HEK293 (cell line): Measurements from ENCODE around the gene CDX1.

Source experiments
- CTCF ChIA-PET: fragments of 350-600 bp; formaldehyde crosslinking; extraction: SDS; loops from one replicate; lab custom pipeline; 2021; ENCODE audit warnings: antibody characterized with exemption; lab: Yijun Ruan, JAX
- POLR2A ChIA-PET: fragments of 300-600 bp; formaldehyde crosslinking; extraction: SDS; loops from one replicate; lab custom pipeline; 2020; ENCODE audit warnings: antibody characterized with exemption, inconsistent platforms; lab: Yijun Ruan, JAX
- H3K27ac ChIP-seq: fragments of 200-500 bp; sonication (Bioruptor generic); 2 replicates; pipeline ENCODE4 v1.5.1; 2014; ENCODE audit warnings: low read depth, low read length, control low read depth, inconsistent platforms; ENCODE audit errors: extremely low read depth
- H3K36me3 ChIP-seq, 2 experiments: fragments of 200-500 bp in 1 of 2; sonication (Bioruptor generic) in 1 of 2; 1 replicate in 1 of 2; 2 replicates in 1 of 2; pipeline ENCODE4 v1.5.1; 2014 to 2017; ENCODE audit warnings: inconsistent platforms in 2 of 2, low read length in 2 of 2; ENCODE audit not compliant: control insufficient read depth in 2 of 2, insufficient read depth in 1 of 2
- H3K4me1 ChIP-seq: fragments of 200-500 bp; sonication (Bioruptor generic); 2 replicates; pipeline ENCODE4 v1.5.1; 2014; ENCODE audit warnings: mild to moderate bottlenecking, low read length, inconsistent platforms; ENCODE audit not compliant: control insufficient read depth, insufficient read depth
- H3K4me3 ChIP-seq: 2 replicates; pipeline ENCODE4 v1.5.1; 2011; ENCODE audit warnings: low read depth, mild to moderate bottlenecking, control low read depth, low read length, moderate library complexity
- H3K9me3 ChIP-seq: fragments of 200-500 bp; sonication (Bioruptor generic); 2 replicates; pipeline ENCODE4 v1.5.1; 2014; ENCODE audit warnings: low read depth, low read length, inconsistent platforms; ENCODE audit not compliant: control insufficient read depth, insufficient read depth
- EGR2 ChIP-seq: fragments of 450-650 bp; formaldehyde crosslinking; IDR thresholded peaks from 2 replicates; pipeline ENCODE4 v1.5.1; 2016; ENCODE audit warnings: low read depth, missing biosample characterization, missing genetic modification characterization
- GFI1B ChIP-seq: fragments of 450-650 bp; formaldehyde crosslinking; IDR thresholded peaks from 2 replicates; pipeline ENCODE4 v1.5.1; 2016; ENCODE audit warnings: missing biosample characterization, missing genetic modification characterization
- REPIN1 ChIP-seq: fragments of 450-650 bp; formaldehyde crosslinking; IDR thresholded peaks from 2 replicates; pipeline ENCODE4 v1.5.1; 2017; ENCODE audit warnings: missing biosample characterization, missing genetic modification characterization, low read depth
- SCRT2 ChIP-seq: fragments of 450-650 bp; formaldehyde crosslinking; IDR thresholded peaks from 2 replicates; pipeline ENCODE4 v1.5.1; 2016; ENCODE audit warnings: missing biosample characterization, missing genetic modification characterization
- ZBTB20 ChIP-seq: fragments of 450-650 bp; formaldehyde crosslinking; IDR thresholded peaks from 2 replicates; pipeline ENCODE4 v1.5.1; 2016; ENCODE audit warnings: missing biosample characterization, missing genetic modification characterization
- ZNF214 ChIP-seq: fragments of 450-650 bp; formaldehyde crosslinking; IDR thresholded peaks from 2 replicates; pipeline ENCODE4 v1.5.1; 2017; ENCODE audit warnings: missing biosample characterization, mild to moderate bottlenecking, missing genetic modification characterization, borderline replicate concordance
- ZNF23 ChIP-seq: fragments of 450-650 bp; formaldehyde crosslinking; IDR thresholded peaks from 2 replicates; pipeline ENCODE4 v1.5.1; 2016; ENCODE audit warnings: missing biosample characterization, missing genetic modification characterization, borderline replicate concordance
- ZNF394 ChIP-seq: fragments of 450-650 bp; formaldehyde crosslinking; IDR thresholded peaks from 2 replicates; pipeline ENCODE4 v1.5.1; 2016; ENCODE audit warnings: missing biosample characterization, missing genetic modification characterization, mild to moderate bottlenecking, moderate library complexity, borderline replicate concordance
- ZNF404 ChIP-seq: fragments of 450-650 bp; formaldehyde crosslinking; IDR thresholded peaks from 2 replicates; pipeline ENCODE4 v1.5.1; 2017; ENCODE audit warnings: missing biosample characterization, missing genetic modification characterization
- ZNF521 ChIP-seq: fragments of 450-650 bp; formaldehyde crosslinking; IDR thresholded peaks from 2 replicates; pipeline ENCODE4 v1.5.1; 2017; ENCODE audit warnings: missing biosample characterization, mild to moderate bottlenecking, missing genetic modification characterization
- ZNF549 ChIP-seq: fragments of 450-650 bp; IDR thresholded peaks from 2 replicates; pipeline ENCODE4 v1.5.1; 2018; ENCODE audit warnings: missing biosample characterization, missing genetic modification characterization, mild to moderate bottlenecking, inconsistent platforms, moderate library complexity
- ZNF558 ChIP-seq: fragments of 450-650 bp; formaldehyde crosslinking; IDR thresholded peaks from 2 replicates; pipeline ENCODE4 v1.5.1; 2016; ENCODE audit warnings: missing biosample characterization, missing genetic modification characterization
- ZNF600 ChIP-seq: fragments of 450-650 bp; formaldehyde crosslinking; IDR thresholded peaks from 2 replicates; pipeline ENCODE4 v1.5.1; 2016; ENCODE audit warnings: missing biosample characterization, missing genetic modification characterization
- ZNF664 ChIP-seq: fragments of 450-650 bp; formaldehyde crosslinking; IDR thresholded peaks from 2 replicates; pipeline ENCODE4 v1.5.1; 2016; ENCODE audit warnings: missing biosample characterization, missing genetic modification characterization
- ZNF837 ChIP-seq: fragments of 450-650 bp; formaldehyde crosslinking; IDR thresholded peaks from 2 replicates; pipeline ENCODE4 v1.5.1; 2016; ENCODE audit warnings: missing biosample characterization, missing genetic modification characterization

CDX1 gene

GRCh38 chr5:150186897-150187296 lies 20.3 kb downstream of the CDX1 start:
- Histone ChIP-seq H3K9me3 (no peaks in the 10 kb centered on the region), H3K27ac (no peak overlapping the region), H3K4me1 (no peaks in the 10 kb centered on the region), H3K36me3 (no peaks in the 10 kb centered on the region)
- TF ChIP-seq ZBTB20 (tag by site-specific recombination) (no peak), ZNF600 (0 out of 2 replicates have a peak, but pooled peaks have one; percentile 37), ZNF521 (tag by site-specific recombination) (no peak), ZNF214 (tag by site-specific recombination) (no peak)
- TF ChIP-seq, all 188 proteins: peak for 1
- no peak overlapping the region for H3K4me3 ChIP-seq
- ChIA-PET CTCF (interaction anchor here (0.7 kb wide), 3 partner anchors 13 to 327 kb away, joined by 3 to 4 read pairs (median 3); no protein-coding TSS in a partner anchor), POLR2A (no interaction called here)

- Histone ChIP-seq H3K27ac (no peak overlapping the region), H3K36me3 (no peaks in the 10 kb centered on the region), H3K4me3 (no peak overlapping the region), H3K9me3 (no peaks in the 10 kb centered on the region), H3K4me1 (no peaks in the 10 kb centered on the region)
- TF ChIP-seq SCRT2 (tag by site-specific recombination) (peak; percentile 84), ZNF23 (tag by site-specific recombination) (no peak), REPIN1 (tag by site-specific recombination) (no peak), EGR2 (tag by site-specific recombination) (no peak)
- CTCF ChIA-PET: interaction anchor here (0.8 kb wide), 1 partner anchor 9 kb away, joined by 3 read pairs; no protein-coding TSS in a partner anchor
- POLR2A ChIA-PET: no interaction called here
Measured at GRCh38 chr5:150188146-150188842, 21.7 kb downstream of the CDX1 start.

GRCh38 chr5:150189326-150189725 lies 22.7 kb downstream of the CDX1 start:
- POLR2A ChIA-PET: no interaction called here
- Histone ChIP-seq H3K4me1 (no peaks in the 10 kb centered on the region), H3K4me3 (no peak overlapping the region), H3K27ac (no peak overlapping the region), H3K36me3 (no peaks in the 10 kb centered on the region), H3K9me3 (no peaks in the 10 kb centered on the region)
- TF ChIP-seq ZNF558 (tag by site-specific recombination): no peak
- TF ChIP-seq ZNF394 (tag by site-specific recombination): no peak
- TF ChIP-seq GFI1B (tag by site-specific recombination): no peak
- TF ChIP-seq ZNF664 (tag by site-specific recombination): 0 out of 2 replicates have a peak, but pooled peaks have one; percentile 35
- CTCF ChIA-PET: interaction anchor here (0.8 kb wide), 1 partner anchor 10 kb away, joined by 3 read pairs; no protein-coding TSS in a partner anchor

GRCh38 chr5:150189728-150190502 lies 23.3 kb downstream of the CDX1 start, which contains the start of gene SLC6A7:
Gene SLC6A7, plus strand, starts transcription at chr5:150190062. Its CDS starts 266 bp downstream, at chr5:150190328.
- H3K4me1 ChIP-seq: no peaks in the 10 kb centered on the region

More at GRCh38 chr5:150189728-150190502, 23.3 kb downstream of the CDX1 start, which contains the start of gene SLC6A7:
- ChIA-PET CTCF (no interaction called here), POLR2A (no interaction called here)
- no peak within 1 kb of the TSS for H3K4me3 ChIP-seq
- no peak within 1 kb of the TSS for H3K27ac ChIP-seq
- H3K9me3 ChIP-seq: no peaks in the 10 kb centered on the region
- TF ChIP-seq ZNF837 (tag by site-specific recombination) (no peak), ZNF549 (tag by site-specific recombination) (no peak), ZNF404 (tag by site-specific recombination) (no peak)
- no peaks in the 10 kb centered on the region for H3K36me3 ChIP-seq
